HG02970 (cell line): Measurements from ENCODE around the gene GNG2.

ENCODE experiments used
- ATAC-seq: cut with Tn5 transposase; IDR thresholded peaks from one replicate; pipeline ENCODE4 v1.9.1; 2021; ENCODE audit warnings: mild to moderate bottlenecking, moderate library complexity, moderate number of reproducible peaks; ENCODE audit not compliant: unreplicated experiment, low FRiP score

Gene GNG2

DNA sequence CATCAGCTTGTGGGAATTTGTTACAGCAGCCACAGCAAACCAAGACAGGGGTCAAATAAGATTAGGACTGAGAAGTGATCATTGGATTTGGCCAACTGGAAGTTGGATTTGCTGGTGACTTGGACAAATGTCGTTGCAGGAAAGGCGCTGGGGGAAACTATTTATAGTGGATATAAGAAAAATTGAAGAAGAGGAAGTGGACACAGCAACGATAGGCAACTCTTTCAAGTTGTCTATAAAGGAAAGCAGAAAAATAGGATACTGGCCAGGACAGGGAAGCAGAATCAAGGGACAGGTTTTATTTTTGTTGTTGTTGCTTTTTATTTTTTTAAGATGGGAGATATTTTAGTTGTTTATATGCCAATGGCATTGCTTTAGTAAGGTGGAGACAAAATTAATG lies 72.8 kb downstream of the GNG2 start:
- ATAC-seq, result no peak

DNA sequence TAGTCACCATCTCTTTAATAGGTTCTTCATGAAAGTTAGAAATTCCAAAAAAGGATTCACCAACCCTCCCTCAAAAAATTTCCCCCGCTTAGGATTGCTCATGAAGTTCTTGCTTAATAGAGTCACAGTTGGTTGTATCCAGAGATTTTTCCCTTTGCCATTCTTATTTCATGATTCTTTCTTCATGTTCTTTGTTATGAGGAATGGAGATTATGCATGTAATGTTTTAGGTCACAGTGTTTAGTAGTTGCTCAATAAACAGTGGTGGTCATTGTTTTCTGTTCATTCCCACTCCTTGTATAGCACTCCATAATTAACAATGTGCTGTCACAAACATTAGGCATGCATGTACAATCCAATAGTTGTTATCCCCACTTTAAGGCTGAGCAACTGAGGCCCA lies 77.7 kb downstream of the GNG2 start:
- no peak for ATAC-seq

DNA sequence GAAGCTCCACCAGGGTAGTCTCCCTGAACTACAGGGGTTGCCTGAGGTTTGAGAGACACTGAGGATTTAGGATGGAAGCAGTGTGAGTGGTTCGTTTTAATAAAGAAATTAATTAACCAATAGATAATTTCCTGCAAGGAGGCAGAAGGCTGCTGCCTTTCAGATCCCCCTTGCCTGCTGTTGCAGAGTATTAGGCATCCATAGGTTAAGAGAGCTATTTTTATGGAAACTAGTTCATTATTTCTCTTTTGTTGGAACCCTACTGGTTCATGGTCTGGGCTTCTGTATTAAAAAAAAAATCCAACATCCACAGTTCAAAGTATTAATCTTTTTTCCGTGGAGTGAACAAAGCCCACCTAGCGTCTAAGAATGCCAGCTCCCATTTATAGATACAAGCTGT lies 78.4 kb downstream of the GNG2 start:
- no peak for ATAC-seq

DNA sequence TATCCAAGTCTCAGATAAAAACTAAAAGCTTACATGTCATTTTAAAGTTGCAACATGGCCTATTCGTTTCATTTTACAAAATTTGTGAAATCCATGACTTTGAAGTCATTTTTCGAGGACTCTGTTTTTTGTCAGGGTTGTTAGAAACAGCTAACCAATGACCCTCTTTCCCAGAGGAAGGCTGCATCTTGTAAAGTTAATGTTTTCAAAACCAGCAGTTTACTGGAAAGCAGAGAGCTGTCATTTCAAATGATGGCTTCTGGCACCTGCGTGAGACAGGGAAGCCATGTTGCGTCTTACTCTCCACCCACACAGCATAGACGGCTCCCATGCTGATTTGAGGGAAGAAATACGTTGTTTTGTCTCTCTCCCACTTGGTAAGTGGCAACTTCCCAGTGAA lies 78.8 kb downstream of the GNG2 start:
- no peak for ATAC-seq

DNA sequence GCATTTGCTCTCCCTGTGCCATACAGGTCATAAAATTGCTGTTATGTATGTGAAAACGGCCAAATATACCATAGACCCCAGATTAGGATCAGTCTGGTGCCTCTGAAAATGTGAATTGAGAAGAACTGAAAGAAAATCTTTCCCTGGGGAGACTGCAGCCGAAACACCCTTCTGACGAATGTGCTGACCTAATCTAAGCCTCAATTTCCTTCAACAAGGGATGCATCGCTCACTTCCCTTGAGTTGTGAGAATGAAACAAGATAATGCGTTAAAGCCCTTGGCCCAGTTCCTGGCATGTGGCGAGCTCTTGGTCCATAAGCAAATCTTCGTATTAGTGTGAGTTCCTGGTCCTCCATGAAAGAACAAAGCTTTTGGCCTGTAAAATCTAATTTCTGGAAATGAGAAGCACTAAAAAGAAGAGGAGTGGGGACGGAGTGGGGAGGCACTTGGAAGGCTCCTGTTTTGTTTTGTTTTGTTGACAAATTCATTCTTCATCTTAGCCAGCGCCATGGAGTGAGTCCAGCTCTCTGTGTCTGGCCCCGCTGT lies 79.4 kb downstream of the GNG2 start:
- no peak for ATAC-seq

DNA sequence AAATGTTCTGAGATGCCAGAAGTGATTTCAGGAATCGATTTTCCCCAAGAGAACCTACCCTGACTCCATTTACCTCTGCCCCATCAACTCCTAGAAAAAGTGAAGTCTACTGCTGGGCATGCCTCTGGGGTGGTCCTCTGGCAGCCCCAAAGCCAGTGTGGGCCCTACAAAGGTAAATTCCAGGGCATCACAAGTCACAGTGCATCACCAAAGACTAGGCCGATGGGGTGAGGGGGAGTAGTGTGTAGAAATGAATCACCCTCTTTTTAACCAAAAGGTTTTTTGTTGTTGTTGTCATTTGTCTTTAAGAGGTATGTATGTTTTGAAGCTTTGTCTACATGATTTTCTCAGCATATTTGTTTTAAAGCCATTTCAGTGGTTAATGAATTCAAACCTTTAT lies 82.6 kb downstream of the GNG2 start:
- no peak for ATAC-seq

DNA sequence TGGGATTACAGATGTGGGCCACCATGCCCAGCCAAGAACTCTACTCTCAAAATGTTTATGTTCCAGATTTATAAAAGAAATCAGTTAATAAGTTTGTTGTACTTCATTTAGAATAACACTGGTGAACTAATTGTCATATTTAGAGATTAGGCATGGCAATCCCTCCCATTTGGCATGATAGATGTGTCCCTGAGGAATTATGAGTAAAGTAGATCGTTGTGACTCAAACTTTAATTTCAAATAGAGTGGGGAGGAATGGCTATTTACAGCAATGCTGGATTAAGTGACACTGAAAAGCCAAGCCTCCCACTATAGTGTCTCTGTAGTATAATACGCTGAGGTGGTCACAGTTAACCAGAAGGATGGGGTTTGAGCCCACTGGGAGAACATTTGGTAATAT lies 89.6 kb downstream of the GNG2 start:
- ATAC-seq, result no peak

DNA sequence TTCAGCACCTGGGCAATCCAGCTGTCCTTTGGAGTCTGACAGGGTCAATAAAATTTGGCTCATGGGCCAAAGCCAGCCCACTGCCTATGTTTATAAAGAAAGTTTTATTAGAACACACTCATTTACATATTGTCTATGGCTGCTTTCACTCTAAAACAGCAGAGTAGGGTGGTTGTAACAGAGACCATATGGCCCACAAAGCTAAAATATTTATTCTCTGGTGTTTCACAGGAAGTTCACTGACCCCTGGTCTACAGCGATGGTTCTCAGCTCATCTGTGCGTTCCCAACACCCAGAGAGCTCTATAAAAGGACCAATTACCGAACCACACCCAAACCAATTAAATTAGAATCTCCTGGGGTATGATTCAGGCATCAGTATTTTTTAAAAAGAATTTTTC lies 91.2 kb downstream of the GNG2 start:
- ATAC-seq, result no peak

DNA sequence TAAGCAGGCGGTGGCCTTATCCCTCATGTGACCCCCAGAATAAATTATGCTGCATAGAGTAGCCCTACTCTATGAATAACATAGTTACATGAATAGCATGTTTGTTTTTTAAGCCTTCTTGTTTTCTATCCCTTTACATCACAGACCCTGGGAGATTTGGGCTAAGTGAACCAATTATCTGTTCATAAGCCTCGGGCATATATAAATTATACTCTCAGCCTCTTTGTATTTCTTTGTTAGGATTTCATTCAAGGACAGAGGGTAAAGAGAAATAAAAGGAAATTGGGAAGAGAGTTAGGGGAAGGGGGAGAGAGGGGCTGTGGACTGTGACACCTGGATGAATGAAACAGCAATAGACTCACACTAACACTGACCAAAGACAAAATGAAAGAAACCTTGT lies 93.6 kb downstream of the GNG2 start:
- ATAC-seq, result no peak

DNA sequence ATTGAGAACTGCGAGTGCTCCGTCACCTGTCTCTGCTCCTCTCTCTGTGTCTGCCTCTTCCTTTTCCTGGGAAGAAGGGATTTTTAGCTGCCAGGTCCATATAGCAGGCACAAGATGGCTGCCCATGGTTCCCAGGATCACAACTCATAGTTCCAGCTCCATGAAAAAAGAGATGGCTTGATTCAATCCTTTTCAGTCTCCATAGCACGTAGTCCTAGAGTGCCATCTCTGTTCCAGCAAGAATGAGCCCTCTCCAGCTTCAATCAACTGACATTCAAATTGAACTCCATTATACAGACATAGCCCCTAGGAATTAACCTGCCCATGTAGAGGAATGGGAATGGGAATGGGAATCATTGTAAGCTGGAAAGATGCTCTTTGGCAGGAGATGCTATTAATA lies 94.2 kb downstream of the GNG2 start:
- ATAC-seq, result no peak

DNA sequence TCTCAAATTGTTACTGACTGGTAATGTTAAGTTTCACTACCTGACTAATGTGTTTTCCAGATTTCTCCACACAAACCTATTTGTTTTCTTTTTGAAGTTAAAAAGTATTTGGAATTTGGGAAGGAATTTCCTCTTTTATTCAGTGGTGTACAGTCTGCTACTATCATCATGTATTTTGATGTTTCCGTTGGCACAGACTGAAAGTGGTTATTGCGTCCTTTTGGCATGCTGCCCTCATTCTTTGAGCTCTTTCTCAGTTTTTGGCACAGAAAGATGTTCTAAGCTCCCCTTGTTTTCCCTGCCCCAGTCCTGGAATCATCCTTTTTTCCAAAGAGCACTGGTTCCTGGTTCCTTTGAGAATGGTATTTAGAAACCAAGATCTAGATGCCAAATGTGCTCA lies 97.5 kb downstream of the GNG2 start:
- no peak for ATAC-seq

DNA sequence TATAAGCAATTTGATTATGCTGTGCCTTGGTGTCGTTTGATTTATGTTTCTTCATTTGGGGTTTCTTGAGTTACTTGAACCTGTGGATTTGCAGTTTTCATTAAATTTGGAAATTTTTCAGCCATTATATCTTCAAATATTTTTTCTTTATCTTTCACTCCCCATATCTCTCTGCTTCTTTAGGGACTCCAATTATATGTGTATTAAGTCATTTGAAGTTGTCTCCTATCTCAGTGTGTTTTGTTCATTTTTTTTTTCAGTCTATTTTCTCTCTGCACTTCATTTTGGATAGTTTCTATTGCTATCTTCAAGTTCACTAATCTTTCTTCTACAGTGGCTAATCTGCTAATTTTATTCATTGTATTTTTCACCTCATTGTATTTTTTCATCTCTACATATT lies 99.5 kb downstream of the GNG2 start:
- no peak for ATAC-seq

DNA sequence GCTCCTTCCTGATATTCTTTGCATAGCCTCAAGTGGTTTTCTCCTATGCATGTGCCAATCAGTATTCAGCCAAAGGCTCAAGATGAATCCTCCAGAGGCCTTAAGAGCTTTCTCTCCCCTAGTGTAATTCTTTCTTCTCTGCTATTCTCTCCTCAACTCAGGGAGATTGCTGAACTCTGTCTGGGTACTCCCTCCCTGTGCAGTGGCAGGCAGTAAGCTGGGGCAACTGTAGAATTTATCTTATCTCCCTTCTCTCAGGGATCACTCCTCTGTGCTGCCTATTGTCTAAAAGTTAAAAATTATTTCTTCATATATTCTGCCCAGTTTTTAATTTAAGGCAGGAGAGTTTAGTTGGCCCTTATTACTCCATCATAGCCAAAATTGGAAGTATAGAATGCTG lies 100.5 kb downstream of the GNG2 start:
- ATAC-seq, result no peak

DNA sequence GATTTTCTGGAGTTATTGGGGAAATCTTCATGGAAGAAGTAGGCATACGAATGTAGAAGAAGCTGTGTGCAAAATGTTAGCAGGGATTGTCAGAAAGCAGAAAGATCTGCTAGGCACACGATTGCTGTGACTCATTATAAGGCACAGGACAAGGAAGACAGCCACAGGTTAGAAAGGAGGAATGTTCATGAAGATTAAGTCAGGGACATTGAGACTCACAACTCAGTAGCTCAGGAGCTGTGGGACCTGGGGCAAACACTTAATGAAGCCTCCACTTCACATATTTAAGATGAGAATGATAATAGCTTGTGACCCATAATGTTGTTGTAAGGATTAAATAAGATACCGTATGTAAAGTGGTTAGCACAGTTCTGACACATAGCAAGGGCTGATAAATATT lies 102.3 kb downstream of the GNG2 start:
- no peak for ATAC-seq

DNA sequence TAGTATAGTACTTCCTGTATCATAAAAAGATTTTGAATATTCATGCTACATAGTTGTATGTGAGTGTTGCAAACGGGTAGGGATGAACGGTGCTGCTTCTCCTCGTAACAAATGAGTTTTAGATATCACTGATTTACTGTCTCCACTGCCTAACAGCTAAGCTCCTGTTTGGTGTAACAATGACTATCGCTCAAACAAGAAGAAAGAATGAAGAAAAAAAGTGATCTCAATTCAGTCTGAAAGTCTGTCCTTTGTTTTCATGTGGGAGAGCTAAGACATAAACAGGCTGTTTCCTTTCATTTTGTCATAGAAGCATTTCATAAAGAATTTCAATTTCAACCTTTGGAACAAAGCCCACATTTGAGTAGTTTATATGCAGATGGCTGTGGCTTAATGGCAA lies 102.9 kb downstream of the GNG2 start:
- no peak for ATAC-seq

DNA sequence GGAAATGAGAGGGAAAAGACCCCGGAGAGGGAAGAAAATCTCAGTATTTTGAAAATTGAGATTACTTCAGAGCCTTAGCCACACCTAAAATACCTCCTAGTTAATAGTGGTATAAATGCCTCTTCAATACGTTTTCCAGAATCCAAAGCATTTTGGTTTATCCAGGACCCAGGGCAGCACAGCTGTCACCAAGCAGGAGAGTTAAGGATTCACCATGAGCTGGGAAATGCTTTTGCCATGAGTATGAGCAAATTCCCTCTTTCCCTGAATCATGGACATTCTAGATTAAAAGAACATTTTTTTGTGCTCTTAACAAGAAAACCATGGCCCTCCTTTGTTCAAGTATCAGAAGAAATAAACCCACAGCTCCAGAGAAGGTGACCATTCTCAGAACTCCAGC lies 107.1 kb downstream of the GNG2 start:
- no peak for ATAC-seq

DNA sequence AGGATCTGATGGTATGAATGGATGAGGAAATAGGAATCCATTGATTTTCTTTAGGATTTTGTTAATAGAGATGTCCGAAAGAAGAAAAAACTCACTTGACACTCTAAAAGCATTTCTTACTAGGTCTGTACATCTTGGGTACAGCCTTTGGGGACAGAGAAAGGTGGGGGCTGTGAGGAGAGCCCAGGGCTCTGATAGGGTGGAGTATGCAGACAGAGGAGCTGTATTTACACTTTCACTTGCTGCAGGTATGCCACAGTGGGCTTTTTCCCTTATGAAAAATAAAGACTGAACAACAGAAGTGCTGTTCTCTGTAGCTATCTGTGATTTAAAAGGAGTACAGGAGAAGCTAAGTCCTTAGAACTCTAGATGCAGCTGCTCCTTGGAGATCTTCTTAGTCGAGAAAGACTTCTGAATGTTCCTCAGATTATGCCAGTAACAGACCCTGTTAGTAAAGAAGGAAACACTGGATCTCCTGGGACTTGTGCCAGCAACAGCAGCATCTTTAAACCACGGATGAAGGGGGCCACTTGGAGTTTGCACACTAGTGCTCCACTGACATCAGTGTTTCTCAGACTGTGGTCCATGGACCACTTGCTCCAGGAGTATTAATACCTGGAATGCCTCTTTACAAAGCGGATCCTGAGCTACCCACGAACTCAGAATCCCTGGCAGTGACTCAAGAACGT lies 109.6 kb downstream of the GNG2 start:
- no peak for ATAC-seq

DNA sequence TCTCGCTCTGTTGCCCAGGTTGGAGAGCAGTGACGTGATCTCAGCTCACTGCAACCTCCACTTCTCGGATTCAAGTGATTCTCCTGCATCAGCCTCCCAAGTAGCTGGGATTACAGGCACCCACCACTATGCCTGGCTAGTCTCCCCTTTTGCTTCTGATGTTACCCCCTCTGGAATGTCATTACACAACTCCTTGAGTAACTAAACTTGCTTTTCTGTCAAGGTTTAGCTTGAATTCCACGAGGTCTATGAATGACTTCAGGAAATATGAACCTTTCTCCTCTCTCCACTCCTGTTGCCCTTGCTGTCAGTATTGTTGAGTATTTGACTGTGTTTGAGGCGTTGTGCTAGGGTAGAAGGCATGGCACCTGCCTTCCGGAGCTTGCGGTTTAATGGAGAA lies 112.2 kb downstream of the GNG2 start:
- ATAC-seq, result no peak

DNA sequence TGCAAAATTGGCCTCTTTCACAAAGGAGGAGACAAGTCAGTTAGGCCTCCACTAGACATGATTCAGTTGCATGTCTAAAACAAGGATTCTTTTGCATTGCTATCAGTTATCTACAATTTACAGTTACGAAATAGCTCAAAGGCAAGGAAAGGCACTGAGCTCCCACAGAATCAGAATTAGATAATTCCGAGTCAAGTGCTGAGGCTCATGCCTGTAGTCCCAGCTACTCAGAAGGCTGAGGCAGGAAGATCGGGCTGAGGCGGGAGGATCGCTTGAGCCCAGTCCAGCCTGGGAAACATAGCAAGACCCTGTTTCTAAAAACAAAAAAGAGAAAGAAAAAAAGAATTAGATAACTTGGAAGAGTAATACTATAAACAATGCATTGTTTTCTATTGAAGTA lies 116.7 kb downstream of the GNG2 start:
- ATAC-seq, result no peak

DNA sequence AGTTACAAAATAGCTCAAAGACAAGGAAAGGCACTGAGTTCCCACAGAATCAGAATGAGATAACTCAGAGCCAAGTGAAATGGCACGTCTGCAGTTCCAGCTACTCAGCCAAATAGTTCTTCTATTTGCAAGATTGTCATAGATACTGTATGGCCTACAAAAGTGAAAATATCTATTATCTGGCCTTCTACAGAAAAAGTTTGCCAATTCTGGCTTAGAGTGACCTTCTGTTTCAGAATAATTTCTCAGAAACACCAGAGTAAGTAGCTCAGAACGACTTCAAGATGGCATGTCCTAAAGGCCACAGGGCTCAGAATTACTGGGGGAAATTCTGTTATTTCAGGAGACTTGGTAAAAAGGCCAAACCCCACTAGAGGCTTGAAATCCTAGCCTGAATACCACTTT lies 118.3 kb downstream of the GNG2 start:
- ATAC-seq, result no peak

DNA sequence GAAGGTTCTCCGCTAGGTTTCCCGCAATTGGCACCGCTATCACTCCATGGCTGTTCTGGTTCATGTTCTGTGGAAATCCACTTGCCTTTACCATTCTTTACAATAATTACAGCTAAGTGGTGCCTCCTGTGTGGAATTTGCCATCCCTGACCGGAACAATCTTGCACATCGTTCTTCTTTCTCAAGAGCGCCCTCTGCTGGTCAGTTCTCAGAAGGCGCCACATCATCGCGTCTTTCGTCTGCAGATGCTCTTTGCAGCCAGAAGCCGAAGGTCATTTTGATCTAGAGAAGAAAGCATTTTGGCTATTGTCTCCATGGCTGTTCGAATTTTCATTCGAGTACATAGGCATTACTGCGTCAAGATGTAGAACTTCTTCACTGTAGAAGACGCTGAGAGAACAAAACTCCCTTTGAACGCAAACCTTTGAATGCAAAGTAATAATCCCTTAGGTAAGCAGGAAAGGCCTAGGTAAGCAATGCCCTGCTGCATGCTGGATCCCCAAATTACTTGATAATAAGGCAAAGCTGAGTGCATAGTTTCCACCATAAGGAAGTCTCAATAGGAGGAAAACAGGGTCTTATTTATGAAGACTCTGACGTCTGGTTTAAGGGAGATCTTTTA lies 118.8 kb downstream of the GNG2 start:
- ATAC-seq, result no peak

DNA sequence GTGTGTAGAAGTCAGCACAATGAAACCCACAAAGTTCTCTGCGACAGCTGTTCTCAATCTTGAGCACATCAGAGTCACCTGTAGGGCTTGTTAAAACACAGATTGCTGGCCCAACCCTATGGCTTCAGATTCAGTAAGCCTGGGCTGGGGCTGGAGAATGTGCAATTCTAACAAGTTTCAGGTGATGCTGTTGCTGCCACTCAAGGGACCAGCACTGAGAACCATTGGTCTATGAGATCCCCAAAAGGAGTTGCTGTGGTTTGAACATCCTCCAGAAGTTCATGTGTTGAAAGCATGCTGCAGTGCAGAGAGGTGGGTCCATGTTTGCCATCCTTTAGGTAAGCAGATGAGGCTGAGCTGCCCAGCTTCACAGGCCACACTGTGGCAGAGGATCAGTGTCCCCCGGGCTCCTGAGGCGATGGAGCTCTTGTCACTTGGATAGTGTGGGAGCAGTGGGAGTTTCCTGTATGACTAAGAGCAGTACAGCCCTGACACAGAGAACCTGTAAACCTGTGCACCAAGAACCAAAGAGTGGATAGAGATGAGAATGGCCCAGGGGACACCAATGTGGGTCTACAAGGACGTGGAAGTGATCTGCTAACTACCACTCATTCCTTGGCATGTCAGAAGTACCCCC lies 120.9 kb downstream of the GNG2 start:
- no peak for ATAC-seq
